LNCAP (cell line): ENCODE measurements around the gene SLC9C2.

Experiments used
- CTCF ChIP-seq: fragments of 450-650 bp; IDR thresholded peaks from 2 replicates; pipeline ENCODE4 v1.5.1; 2017; ENCODE audit warnings: mild to moderate bottlenecking

The SLC9C2 gene

GRCh38 chr1:173453982-173454381, 148.9 kb downstream of the SLC9C2 start:
- no peak for TF ChIP-seq CTCF

DNA sequence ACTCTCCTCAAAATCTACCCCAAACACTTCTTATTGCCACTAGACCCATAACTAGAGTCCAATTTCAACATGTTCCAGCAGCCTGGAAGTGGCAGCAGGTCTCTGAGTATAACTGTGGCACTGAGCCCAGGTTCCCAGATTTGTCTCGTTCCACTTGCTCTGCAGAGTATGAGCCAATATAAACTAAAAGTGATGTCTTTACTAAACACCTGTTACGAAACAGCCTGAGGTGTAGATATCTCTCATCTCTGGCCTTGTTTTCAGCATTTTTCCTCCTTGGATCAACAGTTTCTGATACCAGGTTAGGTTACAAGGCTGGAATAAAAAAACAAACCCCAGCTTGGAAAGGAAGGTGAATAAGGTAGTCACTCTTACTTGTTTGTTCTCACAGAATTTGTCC, 150.9 kb downstream of the SLC9C2 start:
- no peak for TF ChIP-seq CTCF
